HG03060 (cell line): ENCODE measurements around the gene SEC61A1.

Experiments used
- ATAC-seq: cut with Tn5 transposase; IDR thresholded peaks from one replicate; pipeline ENCODE4 v1.9.1; 2021; ENCODE audit warnings: low read depth, moderate number of reproducible peaks; ENCODE audit not compliant: unreplicated experiment

SEC61A1 gene

DNA sequence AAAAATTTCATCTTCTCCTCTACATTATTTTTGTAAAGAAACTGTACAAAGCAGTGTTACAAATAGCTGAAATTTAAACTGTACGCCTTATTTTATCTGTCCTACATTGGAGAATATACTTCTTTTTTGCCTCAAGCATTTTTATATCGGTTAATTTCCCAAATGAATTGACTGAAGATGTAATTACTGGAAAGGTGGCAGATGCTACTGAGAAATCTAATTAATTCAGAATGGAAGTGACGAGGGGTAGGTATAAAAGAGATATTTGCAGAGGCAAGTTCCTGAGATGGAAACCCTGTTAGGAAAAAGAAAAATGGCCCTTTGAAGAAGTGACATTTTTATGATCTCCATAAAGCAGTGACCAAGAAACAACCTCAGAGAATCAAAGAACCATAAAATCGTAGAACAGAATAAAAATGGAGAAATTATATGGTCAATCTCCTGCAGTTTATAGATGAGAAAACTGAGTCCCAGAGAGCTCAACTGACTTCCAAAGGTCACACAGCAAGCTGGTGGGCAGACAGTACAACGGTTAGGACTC is 51.0 kb downstream of the SEC61A1 start:
- ATAC-seq: no peak

- ATAC-seq: no peak
Observed at GRCh38 chr3:128107834-128108233, 55.6 kb downstream of the SEC61A1 start.

GRCh38 chr3:128111147-128111546 is 58.9 kb downstream of the SEC61A1 start:
- ATAC-seq: no peak

GRCh38 chr3:128112357-128112968 is 60.2 kb downstream of the SEC61A1 start:
- no peak for ATAC-seq

DNA sequence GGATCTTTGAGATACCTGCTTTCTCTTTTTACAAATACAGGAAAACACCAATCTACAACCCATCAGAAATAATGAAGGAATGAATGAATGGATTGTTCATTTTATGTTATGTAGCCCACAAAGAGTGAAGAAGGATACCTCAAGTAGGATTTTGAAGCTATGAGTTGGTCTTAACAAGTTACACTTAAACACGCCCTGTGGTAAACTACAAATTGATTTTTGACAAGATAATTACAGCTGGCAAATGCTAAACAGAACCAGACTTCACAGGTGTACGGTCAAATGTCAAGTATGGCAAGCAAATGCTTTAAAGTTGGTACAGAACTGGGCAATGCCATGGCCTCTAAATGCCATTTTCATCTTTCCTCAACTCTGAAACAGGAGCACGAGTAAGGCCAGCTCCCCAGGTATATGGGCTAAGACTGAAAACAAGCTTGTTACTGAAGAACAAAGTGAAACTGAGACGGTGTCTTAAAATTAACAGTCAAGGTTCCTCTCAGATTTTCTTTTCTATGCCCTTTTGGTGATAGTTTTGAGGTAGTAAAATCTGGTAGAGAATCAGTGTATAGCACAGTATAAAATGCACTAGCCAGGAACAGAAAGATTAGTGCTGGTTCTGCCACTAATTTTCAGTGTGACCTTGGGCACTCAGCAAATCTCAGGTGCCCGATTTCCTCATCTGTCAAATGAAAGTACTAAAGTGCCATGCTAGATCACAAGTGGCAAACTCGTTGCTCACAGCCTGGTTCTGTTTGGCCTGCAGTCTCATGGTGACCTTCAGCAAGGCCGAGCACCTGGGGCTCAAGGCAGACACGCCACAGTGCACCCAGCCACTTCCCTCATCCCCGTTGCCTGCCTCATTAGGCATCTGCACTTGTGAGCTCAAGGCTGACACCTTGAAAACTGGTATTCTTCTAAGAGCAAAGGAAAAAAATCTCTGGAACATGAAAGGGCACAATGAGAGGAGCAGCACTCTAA is 61.9 kb downstream of the SEC61A1 start:
- ATAC-seq: no peak
